22Rv1 (cell line): Measurements from ENCODE around the gene RAB6B.
A peak's percentile ranks its signal among the peaks of the same experiment; 100 is the strongest.

Experiments used
- CTCF ChIP-seq: fragments of 450-650 bp; IDR thresholded peaks from 2 replicates; pipeline ENCODE4 v1.5.1; 2017; ENCODE audit warnings: mild to moderate bottlenecking
- ZFX ChIP-seq: fragments of 450-650 bp; IDR thresholded peaks from 2 replicates; pipeline ENCODE4 v1.6.1; 2017; ENCODE audit warnings: antibody characterized with exemption, borderline replicate concordance

DNA sequence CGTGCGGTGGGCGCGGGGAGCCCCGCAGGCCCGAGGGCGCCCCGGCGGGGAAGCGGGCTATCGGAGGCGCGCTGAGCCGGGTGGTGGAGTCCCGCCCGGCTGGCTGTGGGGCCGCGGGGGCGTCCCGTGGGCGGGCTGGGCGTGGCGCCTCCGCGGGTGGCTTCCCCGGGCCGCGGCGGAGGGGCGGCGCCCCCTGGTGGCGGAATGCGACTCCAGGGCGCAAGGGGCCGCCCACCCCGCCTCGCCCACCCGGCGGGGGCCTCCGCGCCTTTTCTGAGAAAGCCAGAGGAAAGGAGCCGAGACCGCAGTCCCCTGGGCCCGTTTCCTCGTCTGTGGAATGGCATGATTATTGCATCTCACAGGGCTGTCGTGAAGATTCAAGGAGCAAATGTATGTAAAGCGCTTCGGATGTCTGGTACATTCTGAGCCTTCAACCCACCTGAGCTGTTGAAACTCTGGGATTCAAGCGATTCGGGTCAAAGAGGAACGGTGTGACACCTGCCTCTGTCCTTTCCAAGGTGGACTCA lies 31.9 kb upstream of the RAB6B start:
- peak; percentile 98 for TF ChIP-seq CTCF
- TF ChIP-seq ZFX: no peak
